Measurements from ENCODE around the gene OSCP1.

OSCP1 gene

GRCh38 chr1:36385410-36386264, 64.6 kb downstream of the OSCP1 start, which contains the start of gene STK40:
Gene STK40, minus strand, starts transcription at chr1:36385924. Its CDS starts 24,592 bp downstream, at chr1:36361332.
- FAIRE-seq, result no peak

GRCh38 chr1:36384542-36385409, 65.5 kb downstream of the OSCP1 start:
- FAIRE-seq, result peak; percentile 65
- TF ChIP-seq POLR2AphosphoS5 (IDR thresholded peaks at IDR 0.05; ENCODE audit: low read depth, low read length) (no peak), TAF1 (IDR thresholded peaks at IDR 0.05; ENCODE audit: borderline replicate concordance, low read depth, low read length) (no peak), POLR2A (IDR thresholded peaks at IDR 0.05; ENCODE audit: low read depth, low read length) (no peak)
- DNase-seq (ENCODE audit: insufficient read length), result no peak

More at GRCh38 chr1:36385410-36386264, 64.6 kb downstream of the OSCP1 start, which contains the start of gene STK40:
- peak; percentile 89 for DNase-seq (ENCODE audit: insufficient read length)
- TF ChIP-seq POLR2AphosphoS5 (IDR thresholded peaks at IDR 0.05; ENCODE audit: low read depth, low read length), result no peak
- no peak for TF ChIP-seq TAF1 (IDR thresholded peaks at IDR 0.05; ENCODE audit: borderline replicate concordance, low read depth, low read length)
- TF ChIP-seq POLR2A (IDR thresholded peaks at IDR 0.05; ENCODE audit: low read depth, low read length), result no peak

GRCh38 chr1:36383240-36383639, 67.0 kb downstream of the OSCP1 start:
- FAIRE-seq (no peak), DNase-seq (ENCODE audit: insufficient read length) (no peak)
- no peak for TF ChIP-seq POLR2AphosphoS5 (IDR thresholded peaks at IDR 0.05; ENCODE audit: low read depth, low read length)
- TF ChIP-seq TAF1 (IDR thresholded peaks at IDR 0.05; ENCODE audit: borderline replicate concordance, low read depth, low read length), result no peak
- no peak for TF ChIP-seq POLR2A (IDR thresholded peaks at IDR 0.05; ENCODE audit: low read depth, low read length)

GRCh38 chr1:36382669-36383068, 67.6 kb downstream of the OSCP1 start:
- DNase-seq (ENCODE audit: insufficient read length), result no peak
- TF ChIP-seq POLR2AphosphoS5 (IDR thresholded peaks at IDR 0.05; ENCODE audit: low read depth, low read length), result no peak
- TF ChIP-seq TAF1 (IDR thresholded peaks at IDR 0.05; ENCODE audit: borderline replicate concordance, low read depth, low read length), result no peak
- TF ChIP-seq POLR2A (IDR thresholded peaks at IDR 0.05; ENCODE audit: low read depth, low read length), result no peak
- no peak for FAIRE-seq

- FAIRE-seq, result no peak
- TF ChIP-seq POLR2AphosphoS5 (IDR thresholded peaks at IDR 0.05; ENCODE audit: low read depth, low read length) (no peak), TAF1 (IDR thresholded peaks at IDR 0.05; ENCODE audit: borderline replicate concordance, low read depth, low read length) (no peak), POLR2A (IDR thresholded peaks at IDR 0.05; ENCODE audit: low read depth, low read length) (no peak)
Measured at GRCh38 chr1:36382231-36382630, 68.0 kb downstream of the OSCP1 start.

GRCh38 chr1:36381405-36381804, 68.8 kb downstream of the OSCP1 start:
- TF ChIP-seq POLR2AphosphoS5 (IDR thresholded peaks at IDR 0.05; ENCODE audit: low read depth, low read length) (no peak), POLR2A (IDR thresholded peaks at IDR 0.05; ENCODE audit: low read depth, low read length) (no peak), TAF1 (IDR thresholded peaks at IDR 0.05; ENCODE audit: borderline replicate concordance, low read depth, low read length) (no peak)
- FAIRE-seq (no peak), DNase-seq (ENCODE audit: insufficient read length) (no peak)

More at GRCh38 chr1:36382231-36382630, 68.0 kb downstream of the OSCP1 start:
- no peak for DNase-seq (ENCODE audit: insufficient read length)

GRCh38 chr1:36380782-36381181, 69.5 kb downstream of the OSCP1 start:
- TF ChIP-seq POLR2AphosphoS5 (IDR thresholded peaks at IDR 0.05; ENCODE audit: low read depth, low read length) (no peak), POLR2A (IDR thresholded peaks at IDR 0.05; ENCODE audit: low read depth, low read length) (no peak), TAF1 (IDR thresholded peaks at IDR 0.05; ENCODE audit: borderline replicate concordance, low read depth, low read length) (no peak)
- no peak for FAIRE-seq

GRCh38 chr1:36380143-36380619, 70.1 kb downstream of the OSCP1 start:
- TF ChIP-seq POLR2A (IDR thresholded peaks at IDR 0.05; ENCODE audit: low read depth, low read length) (no peak), POLR2AphosphoS5 (IDR thresholded peaks at IDR 0.05; ENCODE audit: low read depth, low read length) (no peak), TAF1 (IDR thresholded peaks at IDR 0.05; ENCODE audit: borderline replicate concordance, low read depth, low read length) (no peak)
- no peak for DNase-seq (ENCODE audit: insufficient read length)
- no peak for FAIRE-seq

More at GRCh38 chr1:36380782-36381181, 69.5 kb downstream of the OSCP1 start:
- no peak for DNase-seq (ENCODE audit: insufficient read length)

GRCh38 chr1:36377791-36378492, 72.3 kb downstream of the OSCP1 start:
- FAIRE-seq, result peak; percentile 62
- no peak for TF ChIP-seq TAF1 (IDR thresholded peaks at IDR 0.05; ENCODE audit: borderline replicate concordance, low read depth, low read length)
- TF ChIP-seq POLR2A (IDR thresholded peaks at IDR 0.05; ENCODE audit: low read depth, low read length), result no peak
- TF ChIP-seq POLR2AphosphoS5 (IDR thresholded peaks at IDR 0.05; ENCODE audit: low read depth, low read length), result no peak
- no peak for DNase-seq (ENCODE audit: insufficient read length)

- no peak for DNase-seq (ENCODE audit: insufficient read length)
- FAIRE-seq, result no peak
- TF ChIP-seq POLR2AphosphoS5 (IDR thresholded peaks at IDR 0.05; ENCODE audit: low read depth, low read length) (no peak), TAF1 (IDR thresholded peaks at IDR 0.05; ENCODE audit: borderline replicate concordance, low read depth, low read length) (no peak), POLR2A (IDR thresholded peaks at IDR 0.05; ENCODE audit: low read depth, low read length) (no peak)
Measured at GRCh38 chr1:36372617-36373016, 77.6 kb downstream of the OSCP1 start.
